Ovary (tissue), 9 donors: ENCODE results near the gene SCGB1D1. TPM values are rescaled to one million over a fixed set of nuclear protein-coding genes. Genes with fewer than 3 reads are reported as not detected.
"Not testable (repeated sequence)": the region's sequence is repeated elsewhere in the genome, so short reads cannot be mapped to it uniquely, and the experiment has no call there.

Experiments
- DNase-seq, 5 donors: peaks; one replicate each; pipeline ENCODE4 v3.0.0-alpha.2; 2019 to 2020
- H3K27ac ChIP-seq, 2 donors: fragments of 200-600 bp; one replicate each; pipeline versions ENCODE4 v1.5.1 to v1.8.0; 2019 to 2022
- H3K27me3 ChIP-seq: fragments of 200-600 bp; one replicate; pipeline ENCODE4 v1.8.0; 2022
- H3K36me3 ChIP-seq: fragments of 200-600 bp; sonication (generic); one replicate; pipeline ENCODE4 v1.5.1; 2019
- H3K4me1 ChIP-seq: one replicate; pipeline ENCODE4 v1.8.1; 2013; ENCODE audit warnings: mild to moderate bottlenecking, moderate library complexity; ENCODE audit not compliant: insufficient read depth
- H3K4me3 ChIP-seq: fragments of 200-600 bp; sonication (generic); one replicate; pipeline ENCODE4 v1.5.1; 2017
- H3K9me3 ChIP-seq, 2 donors: fragments of 200-600 bp in 1 of 2; sonication (generic) in 1 of 2; one replicate each; pipeline versions ENCODE4 v1.5.1 to v1.8.1; 2013 to 2019; ENCODE audit warnings: mild to moderate bottlenecking in 1 of 2, moderate library complexity in 1 of 2
- CTCF ChIP-seq, 3 donors: fragments of 450-650 bp in 2 of 3; fragments of 200-600 bp in 1 of 3; IDR thresholded peaks; one replicate each; pipeline versions ENCODE4 v1.5.1 to v1.8.0; 2016 to 2022; ENCODE audit warnings: antibody characterized with exemption in 3 of 3, mild to moderate bottlenecking in 1 of 3
- EP300 ChIP-seq: sonication (generic); formaldehyde crosslinking; IDR thresholded peaks from one replicate; pipeline ENCODE4 v1.6.1; 2017; ENCODE audit warnings: antibody characterized with exemption
- POLR2A ChIP-seq: fragments of 450-650 bp; IDR thresholded peaks from one replicate; pipeline ENCODE4 v1.6.1; 2017; ENCODE audit warnings: antibody characterized with exemption, mild to moderate bottlenecking, moderate library complexity
- WGBS, 3 donors: extraction: QIAGEN DNeasy Blood & Tissue Kit in 1 of 3; methylation state at CpG; one replicate each; pipeline versions ENCODE4 v1.1.5 to v1.1.7; 2013 to 2017; 5-methylcytosine and 5-hydroxymethylcytosine counted together
- intact Hi-C, 4 donors: fragments of 100-400 bp; cut with DNase I; formaldehyde crosslinking; loops; one replicate each; pipeline versions ENCODE4 v1.11.0 to v1.15.1; 2022 to 2023
- polyA plus RNA-seq, 2 donors: library from polyadenylated mRNA; stranded (reverse); fragments of 200-250 nt in 1 of 2; fragments of 350-450 nt in 1 of 2; fragmentation: Illumina TruSeq in 1 of 2; extraction: RNeasy Lipid Tissue Mini Kit (QIAGEN cat#74804) in 1 of 2; gene quantifications; one replicate each; pipeline ENCODE4 v1.2.3, GENCODE V29; 2013 to 2014
- total RNA-seq, 7 donors: library from RNA; depleted of rRNA in 2 of 7; stranded (reverse); fragments of >200 nt in 2 of 7; fragmentation: NEBNext Ultra II Directional in 3 of 7; extraction: Animal tissue kit (Norgen Biotek cat#: 25700) in 3 of 7; gene quantifications; one replicate each; pipeline versions ENCODE4 v1.1.0 to v1.2.4, GENCODE V29; 2016 to 2023
- donor health status: DM: no; HTN: no; CAD: no; lungs with moderate emphysema.
- donor health status: DM: no; HTN: no; CAD: no.
- donor health status: Bipolar disorder and iron deficiency.
- donor health status: DM: yes; HTN: yes; CAD: no.
- donor health status: DM: no; HTN: no; CAD: no.
- donor health status: DM: yes; HTN: yes; CAD: no.

SCGB1D1 gene
- total and polyA plus RNA-seq, 9 donors: not detected

- no peaks in the 10 kb centered on the region for H3K4me1 ChIP-seq
- no peak overlapping the region for H3K27ac ChIP-seq
- no peaks in the 10 kb centered on the region for H3K9me3 ChIP-seq
- no peaks in the 10 kb centered on the region for H3K36me3 ChIP-seq
- intact Hi-C loops: no loop called here
- WGBS, 3 donors: 79 to 81% (median 79%) methylated on average over 7 of the region's 7 CpGs
- no peaks in the 10 kb centered on the region for H3K27me3 ChIP-seq
- TF ChIP-seq POLR2A (no peak), CTCF (IDR thresholded peaks at IDR 0.05) (no peak), EP300 (no peak)
- no peak for DNase-seq
- no peak overlapping the region for H3K4me3 ChIP-seq
Measured at GRCh38 chr11:62205441-62205840, 15.4 kb downstream of the SCGB1D1 start.

GRCh38 chr11:62206276-62207066 lies 16.5 kb downstream of the SCGB1D1 start:
- DNase-seq, H3K27me3 ChIP-seq, H3K27ac ChIP-seq, H3K4me1 ChIP-seq, H3K4me3 ChIP-seq, H3K9me3 ChIP-seq, intact Hi-C loops, H3K36me3 ChIP-seq: not testable (repeated sequence)
- 91 to 92% (median 91%) methylated on average over 12 of the region's 12 CpGs for WGBS, 3 donors

GRCh38 chr11:62208785-62209144 lies 18.7 kb downstream of the SCGB1D1 start:
- no peak overlapping the region for H3K27ac ChIP-seq
- intact Hi-C loops: no loop called here
- no peaks in the 10 kb centered on the region for H3K36me3 ChIP-seq
- 69 to 76% (median 70%) methylated on average over 4 of the region's 4 CpGs for WGBS, 3 donors
- no peak for DNase-seq
- no peaks in the 10 kb centered on the region for H3K4me1 ChIP-seq
- TF ChIP-seq EP300 (no peak), POLR2A (no peak), CTCF (IDR thresholded peaks at IDR 0.05) (no peak)
- H3K9me3 ChIP-seq: no peaks in the 10 kb centered on the region
- H3K4me3 ChIP-seq: no peak overlapping the region
- H3K27me3 ChIP-seq: no peaks in the 10 kb centered on the region

GRCh38 chr11:62217191-62217748 lies 27.3 kb downstream of the SCGB1D1 start:
- WGBS, 3 donors: 33 to 48% (median 43%) methylated on average over 5 of the region's 5 CpGs
- Histone ChIP-seq H3K4me1 (no peaks in the 10 kb centered on the region), H3K4me3 (no peak overlapping the region), H3K27ac (no peak overlapping the region), H3K36me3 (no peaks in the 10 kb centered on the region), H3K9me3 (no peaks in the 10 kb centered on the region), H3K27me3 (no peaks in the 10 kb centered on the region)
- intact Hi-C loops: no loop called here
- no peak for TF ChIP-seq CTCF (IDR thresholded peaks at IDR 0.05)
- TF ChIP-seq EP300: no peak
- no peak for TF ChIP-seq POLR2A
- no peak for DNase-seq

GRCh38 chr11:62221498-62221897 lies 31.5 kb downstream of the SCGB1D1 start:
- intact Hi-C loops: no loop called here
- no peak overlapping the region for H3K4me3 ChIP-seq
- no peaks in the 10 kb centered on the region for H3K36me3 ChIP-seq
- 86 to 91% (median 87%) methylated on average over 3 of the region's 3 CpGs for WGBS, 3 donors
- no peak for TF ChIP-seq POLR2A
- TF ChIP-seq CTCF (IDR thresholded peaks at IDR 0.05): no peak
- TF ChIP-seq EP300: no peak
- H3K27ac ChIP-seq: no peak overlapping the region
- no peaks in the 10 kb centered on the region for H3K4me1 ChIP-seq
- H3K27me3 ChIP-seq: no peaks in the 10 kb centered on the region
- H3K9me3 ChIP-seq: peaks cover 0 to 3% of the 10 kb centered on the region in 2 donors
- no peak for DNase-seq
